Measurements from ENCODE around the gene MB. TPM values are rescaled to one million over a fixed set of nuclear protein-coding genes. Genes with fewer than 3 reads are reported as not detected.

Gene MB
- total and polyA plus RNA-seq, 9 of the 15 experiments (the other 6 are each of a cell fraction or from before 2014, with no cell fraction given): not detected

GRCh38 chr22:35622191-35622913, 5.2 kb upstream of the MB start:
- CTCF ChIA-PET (ENCODE audit: low intra/inter-chr PET ratio): interaction anchor here (0.5 to 1.1 kb wide), 2 partner anchors 25 to 271 kb away, joined by 3 to 5 read pairs; no protein-coding TSS in a partner anchor
- TF ChIP-seq MCM5 (IDR thresholded peaks at IDR 0.05; ENCODE audit: low read depth) (no peak), EWSR1 (IDR thresholded peaks at IDR 0.05; ENCODE audit: borderline replicate concordance, low read depth, partially characterized antibody) (no peak), STAT5A (IDR thresholded peaks at IDR 0.05; ENCODE audit: borderline replicate concordance, low read length) (no peak), RCOR1 (IDR thresholded peaks at IDR 0.05; ENCODE audit: borderline replicate concordance in 1 of 2, low read depth in 2 of 2, low read length in 2 of 2) (no peak), SMARCC2 (IDR thresholded peaks at IDR 0.05; ENCODE audit: low read depth) (no peak), TRIM28 (IDR thresholded peaks at IDR 0.05) (no peak), DIDO1 (tag; IDR thresholded peaks at IDR 0.05; ENCODE audit: low read depth) (no peak), ZC3H11A (IDR thresholded peaks at IDR 0.05; ENCODE audit: low read depth, low read length) (no peak)
- TF ChIP-seq, protein P1, sequence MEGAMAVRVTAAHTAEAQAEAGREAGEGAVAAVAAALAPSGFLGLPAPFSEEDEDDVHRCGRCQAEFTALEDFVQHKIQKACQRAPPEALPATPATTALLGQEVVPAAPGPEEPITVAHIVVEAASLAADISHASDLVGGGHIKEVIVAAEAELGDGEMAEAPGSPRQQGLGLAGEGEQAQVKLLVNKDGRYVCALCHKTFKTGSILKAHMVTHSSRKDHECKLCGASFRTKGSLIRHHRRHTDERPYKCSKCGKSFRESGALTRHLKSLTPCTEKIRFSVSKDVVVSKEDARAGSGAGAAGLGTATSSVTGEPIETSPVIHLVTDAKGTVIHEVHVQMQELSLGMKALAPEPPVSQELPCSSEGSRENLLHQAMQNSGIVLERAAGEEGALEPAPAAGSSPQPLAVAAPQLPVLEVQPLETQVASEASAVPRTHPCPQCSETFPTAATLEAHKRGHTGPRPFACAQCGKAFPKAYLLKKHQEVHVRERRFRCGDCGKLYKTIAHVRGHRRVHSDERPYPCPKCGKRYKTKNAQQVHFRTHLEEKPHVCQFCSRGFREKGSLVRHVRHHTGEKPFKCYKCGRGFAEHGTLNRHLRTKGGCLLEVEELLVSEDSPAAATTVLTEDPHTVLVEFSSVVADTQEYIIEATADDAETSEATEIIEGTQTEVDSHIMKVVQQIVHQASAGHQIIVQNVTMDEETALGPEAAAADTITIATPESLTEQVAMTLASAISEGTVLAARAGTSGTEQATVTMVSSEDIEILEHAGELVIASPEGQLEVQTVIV (CRISPR knock-in tag; IDR thresholded peaks at IDR 0.05; ENCODE audit: borderline replicate concordance): no peak
- TF ChIP-seq, protein P2, sequence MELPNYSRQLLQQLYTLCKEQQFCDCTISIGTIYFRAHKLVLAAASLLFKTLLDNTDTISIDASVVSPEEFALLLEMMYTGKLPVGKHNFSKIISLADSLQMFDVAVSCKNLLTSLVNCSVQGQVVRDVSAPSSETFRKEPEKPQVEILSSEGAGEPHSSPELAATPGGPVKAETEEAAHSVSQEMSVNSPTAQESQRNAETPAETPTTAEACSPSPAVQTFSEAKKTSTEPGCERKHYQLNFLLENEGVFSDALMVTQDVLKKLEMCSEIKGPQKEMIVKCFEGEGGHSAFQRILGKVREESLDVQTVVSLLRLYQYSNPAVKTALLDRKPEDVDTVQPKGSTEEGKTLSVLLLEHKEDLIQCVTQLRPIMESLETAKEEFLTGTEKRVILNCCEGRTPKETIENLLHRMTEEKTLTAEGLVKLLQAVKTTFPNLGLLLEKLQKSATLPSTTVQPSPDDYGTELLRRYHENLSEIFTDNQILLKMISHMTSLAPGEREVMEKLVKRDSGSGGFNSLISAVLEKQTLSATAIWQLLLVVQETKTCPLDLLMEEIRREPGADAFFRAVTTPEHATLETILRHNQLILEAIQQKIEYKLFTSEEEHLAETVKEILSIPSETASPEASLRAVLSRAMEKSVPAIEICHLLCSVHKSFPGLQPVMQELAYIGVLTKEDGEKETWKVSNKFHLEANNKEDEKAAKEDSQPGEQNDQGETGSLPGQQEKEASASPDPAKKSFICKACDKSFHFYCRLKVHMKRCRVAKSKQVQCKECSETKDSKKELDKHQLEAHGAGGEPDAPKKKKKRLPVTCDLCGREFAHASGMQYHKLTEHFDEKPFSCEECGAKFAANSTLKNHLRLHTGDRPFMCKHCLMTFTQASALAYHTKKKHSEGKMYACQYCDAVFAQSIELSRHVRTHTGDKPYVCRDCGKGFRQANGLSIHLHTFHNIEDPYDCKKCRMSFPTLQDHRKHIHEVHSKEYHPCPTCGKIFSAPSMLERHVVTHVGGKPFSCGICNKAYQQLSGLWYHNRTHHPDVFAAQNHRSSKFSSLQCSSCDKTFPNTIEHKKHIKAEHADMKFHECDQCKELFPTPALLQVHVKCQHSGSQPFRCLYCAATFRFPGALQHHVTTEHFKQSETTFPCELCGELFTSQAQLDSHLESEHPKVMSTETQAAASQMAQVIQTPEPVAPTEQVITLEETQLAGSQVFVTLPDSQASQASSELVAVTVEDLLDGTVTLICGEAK (IDR thresholded peaks at IDR 0.05): no peak
- TF ChIP-seq, protein P2 (CRISPR knock-in tag; IDR thresholded peaks at IDR 0.05): no peak
- intact Hi-C loops (cut with micrococcal nuclease) (loop anchor here (5.0 kb wide), 1 partner anchor 35 kb away; no protein-coding TSS in a partner anchor), in situ Hi-C loops (cut with MboI) (loop anchor here (10.0 kb wide), 1 partner anchor 302 kb away; no protein-coding TSS in a partner anchor)
- Histone ChIP-seq H3K9me1 (ENCODE audit: control insufficient read depth, insufficient read depth, low read length) (no peaks in the 10 kb centered on the region), H3K9me3 (replicated peaks; ENCODE audit: control insufficient read depth, insufficient read depth, low read depth, low read length) (no peaks in the 10 kb centered on the region), H3K9ac (ENCODE audit: insufficient read depth in 1 of 2, low read depth in 2 of 2, low read length in 2 of 2) (no peak overlapping the region; a peak in 1 of 4 replicates), H4K20me1 (replicated peaks; ENCODE audit: control insufficient read depth, insufficient read depth, low read length) (no peaks in the 10 kb centered on the region), H3K4me3 (no peak overlapping the region), H3K79me2 (ENCODE audit: control insufficient read depth, insufficient read depth, low read length) (no peaks in the 10 kb centered on the region), H2AFZ (ENCODE audit: low read depth, low read length) (no peak overlapping the region), H3K4me1 (replicated peaks in 1 of 2; ENCODE audit: control insufficient read depth in 2 of 2, insufficient read depth in 2 of 2, low read length in 2 of 2) (peaks cover 0 to 2% of the 10 kb centered on the region in 2 experiments; a peak in 1 of 5 replicates), H3K27ac (ENCODE audit: extremely low read depth, low read depth, low read length) (no peak overlapping the region), H3K36me3 (ENCODE audit: control insufficient read depth, insufficient read depth, low read length) (no peaks in the 10 kb centered on the region), H3K27me3 (ENCODE audit: control insufficient read depth in 2 of 2, insufficient read depth in 2 of 2, low read length in 2 of 2) (peaks cover 0 to 5% of the 10 kb centered on the region in 2 experiments; a peak in 2 of 5 replicates), H3K4me2 (ENCODE audit: insufficient read depth, low read length) (no peak overlapping the region)
- FAIRE-seq (no peak), DNase-seq (ENCODE audit: extremely low read depth in 1 of 4, low spot score in 3 of 4) (no peak), ATAC-seq (no peak)
- 39% methylated on average over 5 of the region's 9 CpGs for WGBS (ENCODE audit: insufficient coverage, low coverage, missing lambda C conversion rate)
- POLR2A ChIA-PET: no interaction called here
- BruUV-seq (replicated peaks): no TSS peak
